Globus pallidus (tissue), 1 donor: ENCODE data around the gene FBXL13.
"Not testable (repeated sequence)": the region's sequence is repeated elsewhere in the genome, so short reads cannot be mapped to it uniquely, and the experiment has no call there.

ENCODE experiments used
- DNase-seq: peaks from one replicate; pipeline ENCODE4 v3.0.0-alpha.2; 2015; ENCODE audit warnings: low spot score

The FBXL13 gene

GRCh38 chr7:103079836-103080235 is 5.2 kb upstream of the FBXL13 start:
- no peak for DNase-seq

GRCh38 chr7:103078226-103078625 is 3.6 kb upstream of the FBXL13 start:
- DNase-seq: not testable (repeated sequence)

GRCh38 chr7:103077318-103077717 is 2.7 kb upstream of the FBXL13 start:
- no peak for DNase-seq

GRCh38 chr7:103076764-103077163 is 2.2 kb upstream of the FBXL13 start:
- DNase-seq: peak; percentile 37

DNA sequence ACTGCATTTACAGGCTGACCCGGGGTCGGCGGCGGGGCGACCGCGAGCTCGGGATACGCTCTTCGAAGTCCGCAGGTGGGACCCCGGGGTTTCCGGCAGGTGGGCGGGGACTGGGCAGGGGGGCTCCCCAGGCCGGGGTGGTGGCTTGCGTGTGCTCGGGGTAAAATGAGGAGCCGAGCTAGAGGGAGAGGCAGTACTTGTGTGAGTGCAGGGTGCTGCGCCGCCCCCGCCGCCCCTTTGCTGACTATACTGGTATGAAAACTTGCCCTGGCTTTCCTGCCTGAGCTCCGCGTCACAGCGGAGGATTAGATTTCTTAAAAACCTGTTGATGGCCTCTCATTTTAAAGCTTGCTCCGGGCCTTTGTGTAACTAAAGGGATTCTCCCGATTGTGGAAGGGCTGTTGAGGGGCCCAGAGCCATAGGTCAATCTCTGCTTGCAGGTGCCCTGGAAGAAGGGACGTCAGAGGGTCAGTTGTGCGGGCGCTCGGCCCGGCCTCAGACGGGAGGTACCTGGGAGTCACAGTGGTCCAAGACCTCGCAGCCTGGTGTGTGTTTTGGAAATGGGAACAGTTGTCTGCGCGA is 832 bp upstream of the FBXL13 start:
- peak; percentile 45 for DNase-seq

- peak; percentile 15 for DNase-seq
These were observed 542 bp downstream of the FBXL13 start for GRCh38 chr7:103073989-103074518.

DNA sequence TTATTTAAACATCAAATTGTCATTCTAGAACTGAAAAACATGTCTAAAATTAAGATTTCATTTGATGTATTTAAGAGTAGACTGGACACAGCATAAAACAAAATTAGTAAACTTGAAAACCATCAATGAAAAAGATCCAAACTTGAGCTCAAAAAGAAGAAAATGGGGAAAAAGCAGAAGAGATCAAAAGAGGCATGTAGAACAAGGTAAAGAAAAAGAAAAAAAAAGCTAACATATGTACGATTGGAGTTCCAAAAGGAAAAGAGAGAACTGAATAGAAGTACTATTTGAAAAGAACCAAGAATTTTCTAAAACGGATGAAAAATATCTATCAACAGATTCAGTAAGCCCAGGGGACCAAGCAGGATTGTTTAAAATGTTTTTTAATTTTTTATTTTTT is 3.6 kb downstream of the FBXL13 start:
- no peak for DNase-seq

DNA sequence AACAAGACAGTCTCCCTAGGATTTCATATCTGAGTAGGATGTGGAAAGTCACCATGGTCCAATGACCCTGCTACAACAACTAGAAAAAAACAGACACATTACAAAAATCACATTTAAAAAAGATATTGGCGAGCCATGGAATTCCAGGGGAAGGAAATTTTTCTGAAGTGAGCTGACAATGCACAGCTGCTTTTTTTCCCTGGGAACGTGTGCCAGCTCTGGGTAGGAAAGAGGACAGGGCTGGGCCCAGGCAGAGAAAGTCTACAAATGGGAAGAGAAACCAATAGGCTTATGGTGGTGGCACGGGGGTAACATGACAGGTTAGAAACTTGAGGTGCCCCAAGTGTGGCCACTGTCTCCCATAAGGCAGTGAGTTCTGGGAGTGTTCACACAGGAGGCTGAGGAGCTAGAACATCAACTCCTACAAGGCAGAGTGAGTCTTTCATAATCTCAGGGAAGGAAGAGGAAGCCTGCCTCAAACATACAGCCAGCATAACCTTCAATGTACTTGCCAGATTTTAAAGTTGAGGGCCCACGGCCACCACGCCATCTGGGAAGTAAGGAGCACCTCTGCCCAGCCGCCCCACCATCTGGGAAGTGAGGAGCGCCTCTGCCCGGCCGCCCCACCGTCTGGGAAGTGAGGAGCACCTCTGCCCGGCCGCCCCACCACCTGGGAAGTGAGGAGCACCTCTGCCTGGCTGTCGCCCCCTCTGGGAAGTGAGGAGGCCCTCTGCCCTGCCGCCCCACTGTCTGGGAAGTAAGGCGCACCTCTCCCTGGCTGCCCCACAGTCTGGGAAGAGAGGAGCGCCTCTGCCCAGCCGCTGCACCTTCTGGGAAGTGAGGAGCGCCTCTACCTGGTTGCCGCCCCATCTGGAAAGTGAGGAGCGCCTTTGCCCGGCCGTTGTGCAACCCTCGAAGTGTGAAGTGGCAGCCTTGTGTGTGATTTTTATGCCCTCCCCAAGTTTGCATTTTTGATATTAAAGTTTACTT is 5.9 kb downstream of the FBXL13 start:
- DNase-seq: no peak

- DNase-seq: no peak
These were observed 8.9 kb downstream of the FBXL13 start for GRCh38 chr7:103065667-103066066.

DNA sequence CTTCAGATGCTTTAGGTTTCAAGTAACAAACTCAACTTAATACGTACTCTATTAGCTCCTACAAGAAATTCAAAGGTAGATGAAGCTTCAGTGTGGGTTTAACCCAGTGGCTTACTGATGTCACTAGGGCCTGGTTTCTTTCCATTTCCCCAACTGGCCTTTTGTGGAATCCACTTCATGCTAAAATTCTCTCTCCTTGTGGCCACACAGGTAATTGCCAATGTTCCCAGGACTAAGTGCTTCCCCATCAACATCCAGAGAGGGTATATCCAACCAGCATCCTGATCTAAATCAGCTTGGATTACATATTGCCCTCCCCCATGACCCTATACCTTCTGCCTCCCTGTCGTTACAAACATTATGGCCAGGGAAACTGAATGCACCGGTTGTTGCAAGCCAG is 10.7 kb downstream of the FBXL13 start:
- DNase-seq: no peak

DNA sequence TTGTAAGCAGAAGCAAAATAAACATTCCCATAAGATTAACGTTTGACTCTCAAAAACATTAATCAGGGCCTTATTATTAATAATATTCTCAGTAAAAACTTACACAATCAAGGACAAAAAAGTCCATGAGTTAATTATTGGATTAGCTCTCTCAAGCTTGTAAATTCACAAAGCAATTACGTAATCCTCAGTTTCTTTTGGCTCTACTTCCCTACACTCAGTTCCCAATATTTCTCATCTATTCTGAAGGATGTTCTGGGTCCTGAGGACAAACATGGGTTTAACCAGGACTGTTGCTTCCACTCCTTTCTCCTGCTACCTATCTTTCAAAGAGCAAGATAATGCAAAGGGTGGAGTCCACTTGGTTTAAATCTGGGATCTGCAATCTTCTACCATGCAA is 15.1 kb downstream of the FBXL13 start:
- DNase-seq: no peak

GRCh38 chr7:103058122-103058521 is 16.5 kb downstream of the FBXL13 start:
- DNase-seq: no peak

- not testable (repeated sequence) for DNase-seq
These were observed 18.6 kb downstream of the FBXL13 start for GRCh38 chr7:103056006-103056405.

DNA sequence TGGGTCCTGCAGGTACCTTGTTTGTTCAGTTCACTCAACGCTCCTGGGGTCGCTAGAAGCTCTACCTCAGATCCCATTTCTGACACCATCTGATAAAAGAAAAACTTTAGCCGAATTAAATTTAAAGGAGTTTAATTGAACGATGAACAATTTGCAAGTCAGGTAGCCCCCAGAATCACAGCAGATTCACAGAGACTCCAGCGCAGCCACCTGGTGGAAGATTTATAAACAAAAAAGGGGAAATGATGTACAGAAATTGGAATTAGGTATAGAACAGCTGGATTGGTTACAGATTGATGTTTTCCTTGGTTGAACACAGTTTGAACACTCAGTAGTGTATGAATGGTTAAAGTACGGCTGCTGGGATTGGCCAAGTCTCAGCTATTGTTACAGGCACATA is 23.1 kb downstream of the FBXL13 start:
- DNase-seq: no peak

- DNase-seq: no peak
These were observed 25.8 kb downstream of the FBXL13 start for GRCh38 chr7:103048833-103049232.

- DNase-seq: not testable (repeated sequence)
These were observed 32.8 kb downstream of the FBXL13 start for GRCh38 chr7:103041815-103042214.

DNA sequence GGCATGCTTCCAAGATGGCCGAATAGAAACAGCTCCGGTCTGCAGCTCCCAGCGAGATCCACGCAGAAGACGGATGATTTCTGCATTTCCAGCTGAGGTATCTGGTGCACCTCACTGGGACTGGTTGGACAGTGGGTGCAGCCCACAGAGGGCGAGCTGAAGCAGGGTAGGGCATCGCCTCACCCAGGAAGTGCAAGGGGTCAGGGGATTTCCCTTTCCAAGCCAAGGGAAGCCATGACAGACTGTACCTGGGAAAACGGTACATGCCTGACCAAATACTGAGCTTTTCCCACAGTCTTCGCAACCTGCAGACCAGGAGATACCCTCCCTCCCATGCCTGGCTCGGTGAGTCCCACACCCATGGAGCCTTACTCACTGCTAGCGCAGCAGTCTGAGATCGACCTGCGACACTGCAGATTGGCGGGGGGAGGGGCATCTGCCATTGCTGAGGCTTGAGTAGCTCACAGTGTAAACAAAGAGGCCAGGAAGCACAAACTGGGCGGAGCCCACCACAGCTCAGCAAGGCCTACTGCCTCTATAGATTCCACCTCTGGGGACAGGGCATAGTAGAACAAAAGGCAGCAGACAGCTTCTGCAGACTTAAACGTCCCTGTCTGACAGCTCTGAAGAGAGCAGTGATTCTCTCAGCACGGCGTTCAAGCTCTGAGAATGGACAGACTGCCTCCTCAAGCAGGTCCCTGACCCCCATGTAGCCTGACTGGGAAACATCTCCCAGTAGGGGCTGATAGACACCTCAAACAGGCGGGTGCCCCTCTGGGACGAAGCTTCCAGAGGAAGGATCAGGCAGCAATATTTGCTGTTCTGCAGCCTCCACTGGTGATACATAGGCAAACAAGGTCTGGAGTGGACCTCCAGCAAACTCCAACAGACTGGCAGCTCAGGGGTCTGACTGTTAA is 36.5 kb downstream of the FBXL13 start:
- not testable (repeated sequence) for DNase-seq

- DNase-seq: no peak
These were observed 37.1 kb downstream of the FBXL13 start for GRCh38 chr7:103037476-103037822.

GRCh38 chr7:103034318-103034717 is 40.3 kb downstream of the FBXL13 start:
- DNase-seq: not testable (repeated sequence)

DNA sequence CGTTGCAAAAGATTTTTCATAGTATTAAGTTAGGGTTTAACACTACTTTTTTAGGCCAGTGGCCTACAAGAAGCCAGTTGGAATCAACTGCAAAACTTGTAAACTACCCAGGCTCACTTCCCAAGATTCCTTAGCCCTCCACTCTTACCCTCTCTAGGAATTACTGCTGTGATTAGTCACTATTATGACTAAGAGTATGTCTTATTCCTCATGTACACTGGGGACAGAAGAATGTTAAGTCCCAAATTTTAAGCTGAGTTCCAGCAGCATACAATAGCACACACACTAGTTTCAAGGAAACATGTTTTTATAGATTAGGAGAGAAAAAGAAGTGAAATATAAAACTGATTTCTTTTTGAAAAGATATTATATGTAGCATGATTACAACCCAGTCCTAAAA is 42.8 kb downstream of the FBXL13 start:
- DNase-seq: no peak

DNA sequence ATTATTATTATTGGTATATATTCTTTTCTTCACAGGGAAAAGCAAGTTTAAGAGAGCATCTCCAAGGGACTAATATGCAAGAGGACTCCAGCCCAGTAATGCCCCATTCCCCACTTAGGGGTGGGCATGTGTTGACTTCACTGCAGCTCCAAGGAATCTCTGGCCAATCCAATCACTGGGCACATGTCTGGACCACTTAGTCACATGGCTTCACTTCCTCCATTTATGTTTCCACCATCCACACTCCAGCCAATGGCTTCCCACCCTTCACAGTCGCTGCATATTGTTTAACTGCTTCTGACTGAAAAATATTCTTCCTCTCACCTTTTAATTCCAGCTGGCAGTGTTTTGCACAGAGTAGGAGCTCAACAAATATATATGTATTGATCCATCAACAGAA is 43.6 kb downstream of the FBXL13 start:
- DNase-seq: no peak

- no peak for DNase-seq
These were observed 49.3 kb downstream of the FBXL13 start for GRCh38 chr7:103025341-103025740.
